Sigmoid colon (tissue), 7 donors: Measurements from ENCODE around the gene DACH1. TPM values are rescaled to one million over a fixed set of nuclear protein-coding genes. Genes with fewer than 3 reads are reported as not detected.

ENCODE experiments used
- DNase-seq: peaks from one replicate; pipeline ENCODE4 v3.0.0-alpha.2; 2019
- H3K27ac ChIP-seq, 4 donors: fragments of 200-600 bp; sonication (generic); one replicate each; pipeline ENCODE4 v1.5.1; 2016 to 2019; ENCODE audit warnings: mild to moderate bottlenecking in 1 of 4
- H3K27me3 ChIP-seq, 3 donors: fragments of 200-600 bp; sonication (generic); one replicate each; pipeline ENCODE4 v1.5.1; 2019; ENCODE audit warnings: mild to moderate bottlenecking in 1 of 3
- H3K36me3 ChIP-seq, 4 donors: fragments of 200-600 bp; sonication (generic); one replicate each; pipeline ENCODE4 v1.5.1; 2016 to 2019
- H3K4me1 ChIP-seq, 4 donors: fragments of 200-600 bp; sonication (generic); one replicate each; pipeline ENCODE4 v1.5.1; 2017 to 2019
- H3K4me3 ChIP-seq, 4 donors: fragments of 200-600 bp; sonication (generic); one replicate each; pipeline ENCODE4 v1.5.1; 2017 to 2019; ENCODE audit warnings: mild to moderate bottlenecking in 2 of 4, moderate library complexity in 1 of 4
- H3K9me3 ChIP-seq, 4 donors: fragments of 200-600 bp in 3 of 4; sonication (generic) in 3 of 4; one replicate each; pipeline versions ENCODE4 v1.5.1 to v1.6.1; 2013 to 2019
- CTCF ChIP-seq, 4 experiments: fragments of 450-650 bp in 3 of 4; fragments of 200-600 bp in 1 of 4; IDR thresholded peaks; one replicate each; pipeline ENCODE4 v1.5.1; 2016 to 2019; ENCODE audit warnings: antibody characterized with exemption in 4 of 4, mild to moderate bottlenecking in 3 of 4, moderate library complexity in 2 of 4
- EP300 ChIP-seq, 4 donors: sonication (generic); formaldehyde crosslinking; IDR thresholded peaks; one replicate each; pipeline ENCODE4 v1.6.1; 2017; ENCODE audit warnings: antibody characterized with exemption in 4 of 4
- POLR2A ChIP-seq, 2 donors: fragments of 450-650 bp; IDR thresholded peaks; one replicate each; pipeline ENCODE4 v1.6.1; 2016; ENCODE audit warnings: antibody characterized with exemption in 2 of 2, mild to moderate bottlenecking in 2 of 2, moderate library complexity in 2 of 2
- POLR2AphosphoS5 ChIP-seq, 4 donors: sonication (generic); formaldehyde crosslinking; IDR thresholded peaks; one replicate each; pipeline ENCODE4 v1.6.1; 2017; ENCODE audit warnings: antibody characterized with exemption in 4 of 4
- WGBS, 2 donors: extraction: QIAGEN DNeasy Blood & Tissue Kit; methylation state at CpG; one replicate each; pipeline ENCODE4 v1.1.7; 2013; 5-methylcytosine and 5-hydroxymethylcytosine counted together
- intact Hi-C: fragments of 100-400 bp; cut with DNase I; formaldehyde crosslinking; loops from one replicate; pipeline ENCODE4 v1.15.1; 2023
- polyA plus RNA-seq, 3 donors: library from polyadenylated mRNA; stranded (reverse); fragments of 200-250 nt; gene quantifications; one replicate each; pipeline ENCODE4 v1.2.3, GENCODE V29; 2013
- total RNA-seq, 4 donors: library from RNA; depleted of rRNA; stranded (reverse); fragments of >200 nt; gene quantifications; one replicate each; pipeline ENCODE4 v1.1.0, GENCODE V29; 2016
- donor health status: healthy with polysubstance abuse.
- donor health status: Bipolar disorder and iron deficiency.
- donor health status: healthy.

Gene DACH1
- total and polyA plus RNA-seq, 7 donors: 0.49 to 1.9 (median 1.6) TPM

DNA sequence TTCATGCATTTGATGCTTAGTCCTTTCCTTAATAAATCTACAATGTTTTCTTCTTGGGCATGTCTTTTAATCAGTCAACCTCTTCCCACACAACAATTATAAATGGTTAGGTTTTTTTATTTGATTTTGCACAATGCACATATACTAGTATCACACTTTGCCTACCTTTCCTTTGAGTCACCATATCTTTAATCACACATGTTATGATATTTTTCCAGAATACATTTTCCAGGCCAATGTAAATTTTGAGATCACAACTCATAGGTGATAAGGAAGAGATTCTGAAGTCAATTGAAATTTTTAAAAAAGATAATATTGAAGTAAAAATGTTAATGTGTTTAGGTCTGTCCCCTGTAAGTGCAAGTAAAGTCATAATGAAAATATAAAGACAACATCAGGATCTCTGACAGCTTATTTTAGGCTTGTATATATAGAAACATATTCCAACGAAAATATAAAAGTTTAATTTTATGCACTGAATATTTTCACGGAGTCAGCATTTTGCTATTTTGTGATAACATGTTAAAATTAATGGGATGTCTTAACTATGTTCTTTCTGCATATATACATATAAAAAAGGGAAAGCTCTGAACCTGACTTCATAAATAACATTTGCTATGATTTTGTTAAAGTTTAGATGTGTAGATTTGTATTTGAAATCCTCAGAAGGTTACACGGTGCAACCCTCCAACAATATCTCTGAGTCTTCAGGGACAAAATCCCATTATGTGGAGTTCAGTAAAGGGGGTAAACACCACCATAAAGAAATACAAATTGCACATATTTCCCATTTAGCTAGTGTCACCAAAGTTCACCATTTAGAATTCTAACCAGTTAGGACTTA, 351.9 kb downstream of the DACH1 start:
- 85 to 94% methylated on average over 3 of the region's 3 CpGs for WGBS, 2 donors
- H3K4me1 ChIP-seq: no peaks in the 10 kb centered on the region
- TF ChIP-seq POLR2A (IDR thresholded peaks at IDR 0.05) (no peak), CTCF (IDR thresholded peaks at IDR 0.05) (no peak), POLR2AphosphoS5 (IDR thresholded peaks at IDR 0.05) (no peak), EP300 (IDR thresholded peaks at IDR 0.05) (no peak)
- no peak overlapping the region for H3K4me3 ChIP-seq
- intact Hi-C loops: no loop called here
- DNase-seq: no peak
- no peak overlapping the region for H3K27ac ChIP-seq
- H3K36me3 ChIP-seq: no peaks in the 10 kb centered on the region
- H3K9me3 ChIP-seq: no peaks in the 10 kb centered on the region
- H3K27me3 ChIP-seq: no peaks in the 10 kb centered on the region

GRCh38 chr13:71513411-71514033, 353.5 kb downstream of the DACH1 start:
- Histone ChIP-seq H3K27ac (no peak overlapping the region), H3K27me3 (no peaks in the 10 kb centered on the region), H3K4me3 (no peak overlapping the region), H3K4me1 (no peaks in the 10 kb centered on the region), H3K36me3 (no peaks in the 10 kb centered on the region), H3K9me3 (no peaks in the 10 kb centered on the region)
- TF ChIP-seq POLR2A (IDR thresholded peaks at IDR 0.05): no peak
- TF ChIP-seq EP300 (IDR thresholded peaks at IDR 0.05): no peak
- TF ChIP-seq CTCF (IDR thresholded peaks at IDR 0.05): no peak
- no peak for TF ChIP-seq POLR2AphosphoS5 (IDR thresholded peaks at IDR 0.05)
- intact Hi-C loops: no loop called here
- DNase-seq: no peak

GRCh38 chr13:71503781-71504180, 363.2 kb downstream of the DACH1 start:
- no peak for TF ChIP-seq EP300 (IDR thresholded peaks at IDR 0.05)
- TF ChIP-seq POLR2AphosphoS5 (IDR thresholded peaks at IDR 0.05): no peak
- TF ChIP-seq POLR2A (IDR thresholded peaks at IDR 0.05): no peak
- no peak for TF ChIP-seq CTCF (IDR thresholded peaks at IDR 0.05)
- WGBS, 2 donors: 87 to 92% methylated on average over 3 of the region's 3 CpGs
- intact Hi-C loops: no loop called here
- Histone ChIP-seq H3K36me3 (no peaks in the 10 kb centered on the region), H3K9me3 (no peaks in the 10 kb centered on the region), H3K4me3 (no peak overlapping the region), H3K4me1 (no peaks in the 10 kb centered on the region), H3K27me3 (no peaks in the 10 kb centered on the region), H3K27ac (no peak overlapping the region)
- no peak for DNase-seq

- DNase-seq: no peak
- no peaks in the 10 kb centered on the region for H3K4me1 ChIP-seq
- TF ChIP-seq CTCF (IDR thresholded peaks at IDR 0.05) (no peak), POLR2A (IDR thresholded peaks at IDR 0.05) (no peak), POLR2AphosphoS5 (IDR thresholded peaks at IDR 0.05) (no peak), EP300 (IDR thresholded peaks at IDR 0.05) (no peak)
- intact Hi-C loops: no loop called here
- no peaks in the 10 kb centered on the region for H3K27me3 ChIP-seq
- no peak overlapping the region for H3K4me3 ChIP-seq
- WGBS, 2 donors: 76 to 86% methylated on average over 4 of the region's 4 CpGs
- no peaks in the 10 kb centered on the region for H3K36me3 ChIP-seq
- H3K9me3 ChIP-seq: no peaks in the 10 kb centered on the region
- H3K27ac ChIP-seq: no peak overlapping the region
Observed at GRCh38 chr13:71499944-71500514, 367.0 kb downstream of the DACH1 start.
